Adrenal gland (tissue), 5 donors: ENCODE measurements around the gene KCNS1.

Source experiments
- POLR2A ChIP-seq, 2 donors: fragments of 450-650 bp; IDR thresholded peaks; one replicate each; pipeline ENCODE4 v1.6.1; 2017; ENCODE audit warnings: antibody characterized with exemption in 2 of 2, mild to moderate bottlenecking in 2 of 2, moderate library complexity in 1 of 2
- TF ChIP-seq, protein P1 (sequence below), 6 experiments: fragments of 450-650 bp in 4 of 6; fragments of 200-600 bp in 2 of 6; sonication (generic) in 1 of 6; IDR thresholded peaks; 1 replicate in 5 of 6; 2 replicates in 1 of 6; pipeline versions ENCODE4 v1.5.1 to v1.8.0; 2016 to 2021; ENCODE audit warnings: antibody characterized with exemption in 6 of 6, mild to moderate bottlenecking in 2 of 6, moderate library complexity in 1 of 6
- donor health status: DM: no; HTN: no; CAD: no.

DNA sequence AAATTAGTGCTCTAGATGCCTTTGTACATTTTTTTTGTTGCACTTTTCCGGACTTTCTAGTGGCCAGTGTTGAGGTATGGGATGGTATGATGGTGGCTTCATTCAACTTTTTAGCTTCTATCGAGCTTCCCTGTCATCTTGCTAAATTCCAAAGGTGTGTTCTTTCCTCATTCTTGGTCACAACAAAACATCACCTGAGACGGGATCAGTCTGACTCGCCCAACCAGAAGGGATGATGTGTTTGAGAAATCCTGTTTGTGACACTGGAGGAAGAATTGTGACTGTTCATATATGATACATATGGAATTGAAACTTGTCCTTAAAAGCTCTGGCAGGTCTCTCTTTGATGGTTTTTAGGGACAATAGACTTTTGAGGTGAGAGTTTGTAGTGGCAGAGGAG lies 33.8 kb downstream of the KCNS1 start:
- TF ChIP-seq, protein P1, sequence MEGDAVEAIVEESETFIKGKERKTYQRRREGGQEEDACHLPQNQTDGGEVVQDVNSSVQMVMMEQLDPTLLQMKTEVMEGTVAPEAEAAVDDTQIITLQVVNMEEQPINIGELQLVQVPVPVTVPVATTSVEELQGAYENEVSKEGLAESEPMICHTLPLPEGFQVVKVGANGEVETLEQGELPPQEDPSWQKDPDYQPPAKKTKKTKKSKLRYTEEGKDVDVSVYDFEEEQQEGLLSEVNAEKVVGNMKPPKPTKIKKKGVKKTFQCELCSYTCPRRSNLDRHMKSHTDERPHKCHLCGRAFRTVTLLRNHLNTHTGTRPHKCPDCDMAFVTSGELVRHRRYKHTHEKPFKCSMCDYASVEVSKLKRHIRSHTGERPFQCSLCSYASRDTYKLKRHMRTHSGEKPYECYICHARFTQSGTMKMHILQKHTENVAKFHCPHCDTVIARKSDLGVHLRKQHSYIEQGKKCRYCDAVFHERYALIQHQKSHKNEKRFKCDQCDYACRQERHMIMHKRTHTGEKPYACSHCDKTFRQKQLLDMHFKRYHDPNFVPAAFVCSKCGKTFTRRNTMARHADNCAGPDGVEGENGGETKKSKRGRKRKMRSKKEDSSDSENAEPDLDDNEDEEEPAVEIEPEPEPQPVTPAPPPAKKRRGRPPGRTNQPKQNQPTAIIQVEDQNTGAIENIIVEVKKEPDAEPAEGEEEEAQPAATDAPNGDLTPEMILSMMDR (IDR thresholded peaks at IDR 0.05): no peak
- TF ChIP-seq POLR2A (IDR thresholded peaks at IDR 0.05): no peak
